ENCODE data around the gene FAM177A1. TPM values are rescaled to one million over a fixed set of nuclear protein-coding genes. Genes with fewer than 3 reads are reported as not detected.

Gene FAM177A1
- total and polyA plus RNA-seq, 9 of the 15 experiments (the other 6 are each of a cell fraction or from before 2014, with no cell fraction given), result 7.7 to 36.2 (median 29.9) TPM

DNA sequence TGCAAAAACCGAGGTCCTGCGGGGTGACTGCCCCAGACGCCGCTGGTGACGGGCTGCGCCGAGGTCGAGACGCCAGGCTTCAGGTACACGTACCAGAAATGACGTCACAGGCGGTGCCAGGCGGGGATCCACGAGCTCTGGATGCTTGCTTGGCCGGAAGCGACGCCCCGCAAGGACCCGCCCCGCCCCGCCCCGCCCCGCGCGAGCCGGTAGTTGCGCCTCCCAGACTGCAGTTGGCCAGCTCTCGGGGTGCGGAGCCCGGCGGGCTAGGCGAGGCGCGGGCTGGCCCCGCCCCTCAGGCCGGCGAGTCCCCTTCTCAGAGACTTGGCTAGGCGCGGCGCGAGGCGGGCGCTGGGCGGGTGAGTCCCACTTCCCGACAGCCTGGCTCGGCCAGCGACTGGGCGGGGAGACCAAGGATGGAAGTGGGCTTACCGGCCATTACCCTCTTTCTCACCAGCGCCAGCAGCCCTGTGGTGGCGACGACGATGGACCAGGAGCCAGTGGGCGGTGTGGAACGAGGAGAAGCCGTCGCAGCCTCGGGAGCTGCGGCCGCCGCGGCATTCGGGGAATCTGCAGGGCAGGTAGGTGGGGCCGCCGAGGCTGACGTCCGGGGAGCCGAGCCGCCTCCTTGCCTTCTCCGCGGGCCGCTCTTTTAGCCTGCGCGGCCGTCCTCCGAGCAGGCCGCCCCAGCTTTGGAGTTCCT, at the start of gene FAM177A1 (continued):
- TF ChIP-seq TGIF2 (CRISPR knock-in tag; IDR thresholded peaks at IDR 0.05), result no peak
- peak; percentile 79 for TF ChIP-seq JUND (IDR thresholded peaks at IDR 0.05; ENCODE audit: borderline replicate concordance, low read depth, low read length)
- peak; percentile 70; the same call in 1 of the 3 replicates for TF ChIP-seq JUND (tag; IDR thresholded peaks at IDR 0.05; ENCODE audit: borderline replicate concordance, low read depth, low read length)
- peak in 1 of 2 experiments; percentile 53; a peak in 1 of 4 replicates for TF ChIP-seq TEAD1 (CRISPR knock-in tag; IDR thresholded peaks at IDR 0.05)
- peak; percentile 78 for TF ChIP-seq CCNT2 (IDR thresholded peaks at IDR 0.05; ENCODE audit: borderline replicate concordance, extremely low read depth, insufficient read length, low read depth, low read length)
- TF ChIP-seq, protein P1, sequence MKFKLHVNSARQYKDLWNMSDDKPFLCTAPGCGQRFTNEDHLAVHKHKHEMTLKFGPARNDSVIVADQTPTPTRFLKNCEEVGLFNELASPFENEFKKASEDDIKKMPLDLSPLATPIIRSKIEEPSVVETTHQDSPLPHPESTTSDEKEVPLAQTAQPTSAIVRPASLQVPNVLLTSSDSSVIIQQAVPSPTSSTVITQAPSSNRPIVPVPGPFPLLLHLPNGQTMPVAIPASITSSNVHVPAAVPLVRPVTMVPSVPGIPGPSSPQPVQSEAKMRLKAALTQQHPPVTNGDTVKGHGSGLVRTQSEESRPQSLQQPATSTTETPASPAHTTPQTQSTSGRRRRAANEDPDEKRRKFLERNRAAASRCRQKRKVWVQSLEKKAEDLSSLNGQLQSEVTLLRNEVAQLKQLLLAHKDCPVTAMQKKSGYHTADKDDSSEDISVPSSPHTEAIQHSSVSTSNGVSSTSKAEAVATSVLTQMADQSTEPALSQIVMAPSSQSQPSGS (CRISPR knock-in tag; IDR thresholded peaks at IDR 0.05), result peak; percentile 68
- TF ChIP-seq POLR2AphosphoS5 (IDR thresholded peaks at IDR 0.05; ENCODE audit: control insufficient read depth, insufficient read depth, low read depth, low read length), result 0 out of 2 replicates have a peak, but pooled peaks have one; percentile 32
- TF ChIP-seq DMBX1 (CRISPR knock-in tag; IDR thresholded peaks at IDR 0.05; ENCODE audit: borderline replicate concordance), result no peak
- TF ChIP-seq, protein P2, sequence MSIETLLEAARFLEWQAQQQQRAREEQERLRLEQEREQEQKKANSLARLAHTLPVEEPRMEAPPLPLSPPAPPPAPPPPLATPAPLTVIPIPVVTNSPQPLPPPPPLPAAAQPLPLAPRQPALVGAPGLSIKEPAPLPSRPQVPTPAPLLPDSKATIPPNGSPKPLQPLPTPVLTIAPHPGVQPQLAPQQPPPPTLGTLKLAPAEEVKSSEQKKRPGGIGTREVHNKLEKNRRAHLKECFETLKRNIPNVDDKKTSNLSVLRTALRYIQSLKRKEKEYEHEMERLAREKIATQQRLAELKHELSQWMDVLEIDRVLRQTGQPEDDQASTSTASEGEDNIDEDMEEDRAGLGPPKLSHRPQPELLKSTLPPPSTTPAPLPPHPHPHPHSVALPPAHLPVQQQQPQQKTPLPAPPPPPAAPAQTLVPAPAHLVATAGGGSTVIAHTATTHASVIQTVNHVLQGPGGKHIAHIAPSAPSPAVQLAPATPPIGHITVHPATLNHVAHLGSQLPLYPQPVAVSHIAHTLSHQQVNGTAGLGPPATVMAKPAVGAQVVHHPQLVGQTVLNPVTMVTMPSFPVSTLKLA (conservative IDR thresholded peaks at IDR 0.05), result peak; percentile 58 to 76; a peak in 2 of 4 replicates
- TF ChIP-seq, protein P3, sequence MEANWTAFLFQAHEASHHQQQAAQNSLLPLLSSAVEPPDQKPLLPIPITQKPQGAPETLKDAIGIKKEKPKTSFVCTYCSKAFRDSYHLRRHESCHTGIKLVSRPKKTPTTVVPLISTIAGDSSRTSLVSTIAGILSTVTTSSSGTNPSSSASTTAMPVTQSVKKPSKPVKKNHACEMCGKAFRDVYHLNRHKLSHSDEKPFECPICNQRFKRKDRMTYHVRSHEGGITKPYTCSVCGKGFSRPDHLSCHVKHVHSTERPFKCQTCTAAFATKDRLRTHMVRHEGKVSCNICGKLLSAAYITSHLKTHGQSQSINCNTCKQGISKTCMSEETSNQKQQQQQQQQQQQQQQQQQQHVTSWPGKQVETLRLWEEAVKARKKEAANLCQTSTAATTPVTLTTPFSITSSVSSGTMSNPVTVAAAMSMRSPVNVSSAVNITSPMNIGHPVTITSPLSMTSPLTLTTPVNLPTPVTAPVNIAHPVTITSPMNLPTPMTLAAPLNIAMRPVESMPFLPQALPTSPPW (CRISPR knock-in tag; IDR thresholded peaks at IDR 0.05), result peak; percentile 82
- no peak for TF ChIP-seq BMI1 (IDR thresholded peaks at IDR 0.05; ENCODE audit: low read length)
- TF ChIP-seq, protein P4, sequence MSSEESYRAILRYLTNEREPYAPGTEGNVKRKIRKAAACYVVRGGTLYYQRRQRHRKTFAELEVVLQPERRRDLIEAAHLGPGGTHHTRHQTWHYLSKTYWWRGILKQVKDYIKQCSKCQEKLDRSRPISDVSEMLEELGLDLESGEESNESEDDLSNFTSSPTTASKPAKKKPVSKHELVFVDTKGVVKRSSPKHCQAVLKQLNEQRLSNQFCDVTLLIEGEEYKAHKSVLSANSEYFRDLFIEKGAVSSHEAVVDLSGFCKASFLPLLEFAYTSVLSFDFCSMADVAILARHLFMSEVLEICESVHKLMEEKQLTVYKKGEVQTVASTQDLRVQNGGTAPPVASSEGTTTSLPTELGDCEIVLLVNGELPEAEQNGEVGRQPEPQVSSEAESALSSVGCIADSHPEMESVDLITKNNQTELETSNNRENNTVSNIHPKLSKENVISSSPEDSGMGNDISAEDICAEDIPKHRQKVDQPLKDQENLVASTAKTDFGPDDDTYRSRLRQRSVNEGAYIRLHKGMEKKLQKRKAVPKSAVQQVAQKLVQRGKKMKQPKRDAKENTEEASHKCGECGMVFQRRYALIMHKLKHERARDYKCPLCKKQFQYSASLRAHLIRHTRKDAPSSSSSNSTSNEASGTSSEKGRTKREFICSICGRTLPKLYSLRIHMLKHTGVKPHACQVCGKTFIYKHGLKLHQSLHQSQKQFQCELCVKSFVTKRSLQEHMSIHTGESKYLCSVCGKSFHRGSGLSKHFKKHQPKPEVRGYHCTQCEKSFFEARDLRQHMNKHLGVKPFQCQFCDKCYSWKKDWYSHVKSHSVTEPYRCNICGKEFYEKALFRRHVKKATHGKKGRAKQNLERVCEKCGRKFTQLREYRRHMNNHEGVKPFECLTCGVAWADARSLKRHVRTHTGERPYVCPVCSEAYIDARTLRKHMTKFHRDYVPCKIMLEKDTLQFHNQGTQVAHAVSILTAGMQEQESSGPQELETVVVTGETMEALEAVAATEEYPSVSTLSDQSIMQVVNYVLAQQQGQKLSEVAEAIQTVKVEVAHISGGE (CRISPR knock-in tag; IDR thresholded peaks at IDR 0.05), result peak in 1 of 3 experiments; percentile 58; a peak in 2 of 6 replicates
- TF ChIP-seq SRSF7 (optimal IDR thresholded peaks at IDR 0.05; ENCODE audit: low read depth, low read length), result no peak
- TF ChIP-seq ZBTB1 (CRISPR knock-in tag; IDR thresholded peaks at IDR 0.05; ENCODE audit: borderline replicate concordance, low read depth), result 0 out of 2 replicates have a peak, but pooled peaks have one; percentile 31
- TF ChIP-seq RFX1 (IDR thresholded peaks at IDR 0.05), result no peak
- no peak for TF ChIP-seq RFX5 (IDR thresholded peaks at IDR 0.05; ENCODE audit: low read depth, low read length)

Measured in K562 (cell line).